ENCODE results near the gene CTNND2. TPM values are rescaled to one million over a fixed set of nuclear protein-coding genes. Genes with fewer than 3 reads are reported as not detected.

CTNND2 gene
- total RNA-seq, 1 donor from 2014 or later: 2.5 TPM

GRCh38 chr5:11293523-11293922, 610.7 kb downstream of the CTNND2 start:
- Mint-ChIP-seq H3K27me3 (ENCODE audit: unreplicated experiment) (no peaks in the 10 kb centered on the region), H3K36me3 (ENCODE audit: unreplicated experiment) (no peaks in the 10 kb centered on the region), H3K27ac (ENCODE audit: unreplicated experiment) (no peak overlapping the region), H3K4me3 (ENCODE audit: unreplicated experiment) (no peak overlapping the region), H3K4me1 (ENCODE audit: unreplicated experiment) (no peaks in the 10 kb centered on the region), H3K9me3 (ENCODE audit: unreplicated experiment) (no peaks in the 10 kb centered on the region)
- TF ChIP-seq CTCF (IDR thresholded peaks at IDR 0.05): no peak
- no peak for DNase-seq (ENCODE audit: extremely low spot score, unreplicated experiment)

GRCh38 chr5:11292648-11293356, 611.4 kb downstream of the CTNND2 start:
- H3K36me3 Mint-ChIP-seq (ENCODE audit: unreplicated experiment): no peaks in the 10 kb centered on the region
- DNase-seq (ENCODE audit: extremely low spot score, unreplicated experiment): no peak
- H3K9me3 Mint-ChIP-seq (ENCODE audit: unreplicated experiment): no peaks in the 10 kb centered on the region
- H3K27ac Mint-ChIP-seq (ENCODE audit: unreplicated experiment): no peak overlapping the region
- H3K4me1 Mint-ChIP-seq (ENCODE audit: unreplicated experiment): no peaks in the 10 kb centered on the region
- no peak for TF ChIP-seq CTCF (IDR thresholded peaks at IDR 0.05)
- H3K27me3 Mint-ChIP-seq (ENCODE audit: unreplicated experiment): no peaks in the 10 kb centered on the region
- H3K4me3 Mint-ChIP-seq (ENCODE audit: unreplicated experiment): no peak overlapping the region

- H3K4me3 Mint-ChIP-seq (ENCODE audit: unreplicated experiment): no peak overlapping the region
- H3K27me3 Mint-ChIP-seq (ENCODE audit: unreplicated experiment): no peaks in the 10 kb centered on the region
- H3K9me3 Mint-ChIP-seq (ENCODE audit: unreplicated experiment): no peaks in the 10 kb centered on the region
- no peak for DNase-seq (ENCODE audit: extremely low spot score, unreplicated experiment)
- TF ChIP-seq CTCF (IDR thresholded peaks at IDR 0.05): no peak
- H3K36me3 Mint-ChIP-seq (ENCODE audit: unreplicated experiment): no peaks in the 10 kb centered on the region
- no peaks in the 10 kb centered on the region for H3K4me1 Mint-ChIP-seq (ENCODE audit: unreplicated experiment)
- H3K27ac Mint-ChIP-seq (ENCODE audit: unreplicated experiment): no peak overlapping the region
These were observed 614.5 kb downstream of the CTNND2 start for GRCh38 chr5:11289733-11290132.

GRCh38 chr5:11289208-11289607, 615.0 kb downstream of the CTNND2 start:
- Mint-ChIP-seq H3K4me3 (ENCODE audit: unreplicated experiment) (no peak overlapping the region), H3K27ac (ENCODE audit: unreplicated experiment) (no peak overlapping the region), H3K36me3 (ENCODE audit: unreplicated experiment) (no peaks in the 10 kb centered on the region), H3K4me1 (ENCODE audit: unreplicated experiment) (no peaks in the 10 kb centered on the region), H3K27me3 (ENCODE audit: unreplicated experiment) (no peaks in the 10 kb centered on the region), H3K9me3 (ENCODE audit: unreplicated experiment) (no peaks in the 10 kb centered on the region)
- no peak for TF ChIP-seq CTCF (IDR thresholded peaks at IDR 0.05)
- no peak for DNase-seq (ENCODE audit: extremely low spot score, unreplicated experiment)

- Mint-ChIP-seq H3K36me3 (ENCODE audit: unreplicated experiment) (no peaks in the 10 kb centered on the region), H3K9me3 (ENCODE audit: unreplicated experiment) (peaks cover 9% of the 10 kb centered on the region), H3K4me1 (ENCODE audit: unreplicated experiment) (no peaks in the 10 kb centered on the region), H3K27ac (ENCODE audit: unreplicated experiment) (no peak overlapping the region), H3K27me3 (ENCODE audit: unreplicated experiment) (no peaks in the 10 kb centered on the region), H3K4me3 (ENCODE audit: unreplicated experiment) (no peak overlapping the region)
- no peak for TF ChIP-seq CTCF (IDR thresholded peaks at IDR 0.05)
- DNase-seq (ENCODE audit: extremely low spot score, unreplicated experiment): no peak
These were observed 622.4 kb downstream of the CTNND2 start for GRCh38 chr5:11281842-11282241.
